ENCODE data around the gene ZAP70.
"Not testable (repeated sequence)": the region's sequence is repeated elsewhere in the genome, so short reads cannot be mapped to it uniquely, and the experiment has no call there.

ZAP70 gene

DNA sequence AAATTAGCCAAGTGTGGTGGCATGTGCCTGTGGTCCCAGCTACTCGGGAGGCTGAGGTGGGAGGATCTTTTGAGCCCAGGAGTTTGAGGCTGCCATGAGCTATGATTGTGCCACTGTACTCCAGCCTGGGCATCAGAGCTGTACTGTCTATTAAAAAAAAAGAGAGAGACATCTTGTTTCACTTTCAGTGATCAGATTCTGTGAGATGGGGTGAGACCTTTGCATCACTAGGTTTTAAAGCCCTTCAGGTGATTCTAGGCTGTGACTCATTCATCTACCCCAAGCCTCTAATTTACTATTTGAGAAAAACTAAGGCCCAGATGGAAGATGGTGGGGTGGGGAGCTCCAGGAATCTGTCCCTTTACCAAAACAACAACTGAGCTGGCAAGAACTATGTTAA lies 36.8 kb upstream of the ZAP70 start:
- Mint-ChIP-seq H3K27me3 (ENCODE audit: low read depth) (no peaks in the 10 kb centered on the region), H3K4me1 (peaks cover 14% of the 10 kb centered on the region), H3K9me3 (peaks cover 26% of the 10 kb centered on the region), H3K36me3 (ENCODE audit: low read depth) (peaks cover 19% of the 10 kb centered on the region), H3K4me3 (no peak overlapping the region), H3K27ac (no peak overlapping the region)
- TF ChIP-seq, protein P1, sequence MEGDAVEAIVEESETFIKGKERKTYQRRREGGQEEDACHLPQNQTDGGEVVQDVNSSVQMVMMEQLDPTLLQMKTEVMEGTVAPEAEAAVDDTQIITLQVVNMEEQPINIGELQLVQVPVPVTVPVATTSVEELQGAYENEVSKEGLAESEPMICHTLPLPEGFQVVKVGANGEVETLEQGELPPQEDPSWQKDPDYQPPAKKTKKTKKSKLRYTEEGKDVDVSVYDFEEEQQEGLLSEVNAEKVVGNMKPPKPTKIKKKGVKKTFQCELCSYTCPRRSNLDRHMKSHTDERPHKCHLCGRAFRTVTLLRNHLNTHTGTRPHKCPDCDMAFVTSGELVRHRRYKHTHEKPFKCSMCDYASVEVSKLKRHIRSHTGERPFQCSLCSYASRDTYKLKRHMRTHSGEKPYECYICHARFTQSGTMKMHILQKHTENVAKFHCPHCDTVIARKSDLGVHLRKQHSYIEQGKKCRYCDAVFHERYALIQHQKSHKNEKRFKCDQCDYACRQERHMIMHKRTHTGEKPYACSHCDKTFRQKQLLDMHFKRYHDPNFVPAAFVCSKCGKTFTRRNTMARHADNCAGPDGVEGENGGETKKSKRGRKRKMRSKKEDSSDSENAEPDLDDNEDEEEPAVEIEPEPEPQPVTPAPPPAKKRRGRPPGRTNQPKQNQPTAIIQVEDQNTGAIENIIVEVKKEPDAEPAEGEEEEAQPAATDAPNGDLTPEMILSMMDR (IDR thresholded peaks at IDR 0.05; ENCODE audit: unreplicated experiment in 3 of 3) = no peak

DNA sequence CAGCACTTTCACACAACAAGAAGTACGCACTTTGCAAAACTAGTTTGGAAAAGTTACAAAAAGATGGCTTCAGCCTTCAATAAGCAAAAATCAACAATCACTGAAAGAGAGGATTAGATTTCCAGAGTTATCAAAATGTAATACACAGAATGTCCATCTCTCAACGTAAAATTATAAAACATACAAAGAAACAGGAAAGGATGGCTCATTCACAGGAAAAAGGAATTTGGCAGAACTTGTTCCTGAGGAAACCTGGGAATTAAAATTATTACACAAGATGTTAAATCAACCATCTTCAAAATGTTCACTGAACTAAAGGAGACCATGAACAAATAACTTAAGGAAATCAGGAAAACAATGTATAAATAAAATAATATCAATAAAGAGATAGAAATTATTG lies 35.9 kb upstream of the ZAP70 start:
- Mint-ChIP-seq H3K9me3 (peaks cover 26% of the 10 kb centered on the region), H3K27me3 (ENCODE audit: low read depth) (no peaks in the 10 kb centered on the region), H3K4me1 (peaks cover 14% of the 10 kb centered on the region), H3K4me3 (no peak overlapping the region), H3K27ac (no peak overlapping the region), H3K36me3 (ENCODE audit: low read depth) (peaks cover 19% of the 10 kb centered on the region)
- TF ChIP-seq, protein P1 (IDR thresholded peaks at IDR 0.05; ENCODE audit: unreplicated experiment in 3 of 3) = no peak

DNA sequence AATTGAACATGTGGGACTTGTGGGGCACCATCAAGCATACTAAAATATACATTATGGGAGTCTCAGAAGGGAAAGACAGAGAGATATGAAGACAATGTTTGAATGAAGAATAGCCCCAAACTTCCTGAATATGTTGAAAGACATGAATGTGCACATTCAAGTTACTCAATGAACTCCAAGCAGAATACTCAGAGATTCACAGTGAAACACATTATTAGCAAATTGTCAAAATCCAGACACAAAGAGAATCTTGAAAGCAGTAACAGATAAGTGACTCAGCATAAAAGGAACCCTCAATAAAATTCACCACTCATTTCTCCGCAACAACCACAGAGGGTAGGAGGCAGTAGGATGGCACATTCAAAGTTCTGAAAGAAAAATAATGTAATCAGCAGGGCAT lies 35.1 kb upstream of the ZAP70 start:
- Mint-ChIP-seq H3K36me3 (ENCODE audit: low read depth) (peaks cover 19% of the 10 kb centered on the region), H3K4me3 (no peak overlapping the region), H3K27me3 (ENCODE audit: low read depth) (no peaks in the 10 kb centered on the region), H3K27ac (no peak overlapping the region), H3K4me1 (peaks cover 8% of the 10 kb centered on the region), H3K9me3 (peaks cover 26% of the 10 kb centered on the region)
- TF ChIP-seq, protein P1 (IDR thresholded peaks at IDR 0.05; ENCODE audit: unreplicated experiment in 3 of 3) = no peak

DNA sequence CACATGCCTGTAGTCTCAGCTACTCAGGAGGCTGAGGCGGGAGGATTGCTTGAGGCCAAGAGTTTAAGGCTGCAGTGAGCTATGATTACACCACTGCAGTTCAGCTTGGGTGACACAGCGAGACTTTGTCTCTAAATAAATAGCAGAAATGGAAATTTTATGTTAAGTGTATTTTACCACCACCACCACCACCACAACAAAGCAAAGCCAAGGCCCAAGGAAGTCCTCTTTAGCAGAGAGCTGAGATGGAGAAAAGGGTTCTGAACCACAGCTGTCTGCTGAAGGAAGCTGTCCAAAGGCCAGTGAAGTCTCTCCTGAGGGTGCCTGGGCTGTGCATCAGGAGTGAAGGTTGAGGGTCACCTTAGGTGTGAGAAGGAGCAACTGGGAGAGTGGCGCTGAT lies 26.1 kb upstream of the ZAP70 start:
- H3K36me3 Mint-ChIP-seq (ENCODE audit: low read depth) = not testable (repeated sequence)

DNA sequence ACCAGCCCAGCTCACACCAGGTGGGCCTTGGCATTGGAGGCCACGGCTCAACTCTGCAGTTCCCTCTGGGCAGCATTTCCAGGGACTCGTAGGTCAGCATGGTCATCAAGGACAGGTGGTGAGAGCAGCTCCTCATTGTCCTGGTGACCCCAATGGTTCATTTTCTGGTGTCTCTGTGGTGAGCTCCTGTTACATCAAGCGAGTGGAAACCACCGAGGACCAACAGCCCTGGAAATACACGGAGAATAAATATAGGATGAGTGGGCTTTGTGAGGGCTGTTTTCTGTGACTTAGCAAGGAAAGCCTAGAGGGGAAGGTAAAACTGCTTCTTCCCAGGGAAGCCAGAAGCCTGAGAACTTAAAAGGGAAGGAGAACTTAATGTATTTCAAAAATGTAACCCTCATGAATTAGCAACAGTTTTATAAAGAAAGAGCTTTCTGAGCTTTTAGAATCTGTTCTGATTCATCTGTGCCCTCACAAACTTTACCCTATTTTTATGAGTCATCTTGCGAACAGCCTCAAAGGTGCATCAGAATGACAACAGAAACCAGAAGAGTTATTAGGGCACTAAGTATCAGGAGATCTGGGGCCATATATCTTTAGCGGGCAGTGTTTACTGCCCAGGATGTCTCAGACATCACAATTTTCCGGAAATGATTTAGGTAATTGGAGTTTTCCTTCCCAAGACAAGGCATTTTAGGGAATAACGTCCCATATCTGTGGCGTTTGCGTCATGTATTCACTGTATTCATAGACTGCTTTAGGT lies 25.1 kb upstream of the ZAP70 start:
- Mint-ChIP-seq H3K27ac (no peak overlapping the region), H3K4me3 (no peak overlapping the region), H3K27me3 (ENCODE audit: low read depth) (no peaks in the 10 kb centered on the region), H3K9me3 (no peaks in the 10 kb centered on the region), H3K4me1 (no peaks in the 10 kb centered on the region), H3K36me3 (ENCODE audit: low read depth) (no peaks in the 10 kb centered on the region)
- TF ChIP-seq, protein P1 (IDR thresholded peaks at IDR 0.05; ENCODE audit: unreplicated experiment in 3 of 3) = no peak

More for the DNA sequence above, 26.1 kb upstream of the ZAP70 start:
- not testable (repeated sequence) for H3K27me3 Mint-ChIP-seq (ENCODE audit: low read depth); H3K9me3 Mint-ChIP-seq; H3K4me3 Mint-ChIP-seq; H3K27ac Mint-ChIP-seq; H3K4me1 Mint-ChIP-seq

DNA sequence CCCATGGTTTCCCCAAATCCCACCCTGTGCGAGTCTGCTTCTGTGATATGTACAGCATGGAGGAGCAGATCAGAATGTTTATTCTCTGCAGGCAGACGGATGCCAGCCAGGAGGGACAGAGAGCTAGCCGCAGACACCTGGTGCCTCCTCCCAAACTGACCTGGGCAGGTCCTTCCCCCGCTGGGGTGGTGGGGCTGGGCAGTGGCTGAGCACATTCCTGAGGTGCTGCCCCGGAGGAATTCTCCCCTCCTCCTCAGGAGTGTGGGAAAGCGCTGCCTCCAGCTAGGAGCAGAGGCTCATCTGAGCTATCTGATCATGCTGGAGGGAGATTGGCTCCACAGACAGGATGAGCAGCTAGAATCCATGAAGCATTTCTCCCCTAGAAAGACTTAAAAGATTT lies 22.2 kb upstream of the ZAP70 start:
- Mint-ChIP-seq H3K4me3 (no peak overlapping the region), H3K27me3 (ENCODE audit: low read depth) (no peaks in the 10 kb centered on the region), H3K9me3 (peaks cover 2% of the 10 kb centered on the region), H3K36me3 (ENCODE audit: low read depth) (no peaks in the 10 kb centered on the region), H3K4me1 (no peaks in the 10 kb centered on the region), H3K27ac (no peak overlapping the region)
- TF ChIP-seq, protein P1 (IDR thresholded peaks at IDR 0.05; ENCODE audit: unreplicated experiment in 3 of 3) = no peak

Data from nephron (organoid).